ENCODE results near the gene CTNNB1. TPM values are rescaled to one million over a fixed set of nuclear protein-coding genes. Genes with fewer than 3 reads are reported as not detected.
A peak's percentile ranks its signal among the peaks of the same experiment; 100 is the strongest.

The CTNNB1 gene
- total and polyA plus RNA-seq, 9 donors, result 169 to 495 (median 404) TPM

- no peak for TF ChIP-seq POLR2A (IDR thresholded peaks at IDR 0.05)
- no peak for TF ChIP-seq EP300 (IDR thresholded peaks at IDR 0.05)
- no peak for TF ChIP-seq CTCF (IDR thresholded peaks at IDR 0.05)
- Histone ChIP-seq H3K27ac (peak overlapping the region in 1 of 2 donors; percentile 93), H3K4me3 (peak overlapping the region; percentile 89), H3K36me3 (no peaks in the 10 kb centered on the region), H3K9me3 (no peaks in the 10 kb centered on the region), H3K4me1 (ENCODE audit: insufficient read depth) (peaks cover 2% of the 10 kb centered on the region), H3K27me3 (no peaks in the 10 kb centered on the region)
- 0 to 1% (median 0%) methylated on average over 7 of the region's 7 CpGs for WGBS, 3 donors
- no peak for DNase-seq
- intact Hi-C loops (cut with DNase I), result loop anchor here in 2 of 4 donors (5.0 to 10.0 kb wide), 2 partner anchors 616 to 618 kb away; no protein-coding TSS in a partner anchor
These were observed 1.3 kb downstream of the CTNNB1 start for GRCh38 chr3:41200669-41201021.

GRCh38 chr3:41202075-41202833 is 2.9 kb downstream of the CTNNB1 start:
- no peaks in the 10 kb centered on the region for H3K36me3 ChIP-seq
- 7 to 17% (median 8%) methylated on average over 5 of the region's 5 CpGs for WGBS, 3 donors
- H3K9me3 ChIP-seq, result no peaks in the 10 kb centered on the region
- H3K4me1 ChIP-seq (ENCODE audit: insufficient read depth), result peaks cover 2% of the 10 kb centered on the region
- H3K4me3 ChIP-seq, result peak overlapping the region; percentile 89
- H3K27ac ChIP-seq, result no peak overlapping the region
- no peak for TF ChIP-seq POLR2A (IDR thresholded peaks at IDR 0.05)
- TF ChIP-seq EP300 (IDR thresholded peaks at IDR 0.05), result no peak
- TF ChIP-seq CTCF (IDR thresholded peaks at IDR 0.05), result no peak
- H3K27me3 ChIP-seq, result no peaks in the 10 kb centered on the region
- intact Hi-C loops (cut with DNase I), result loop anchor here in 2 of 4 donors (5.0 to 10.0 kb wide), 2 partner anchors 617 to 620 kb away; no protein-coding TSS in a partner anchor
- no peak for DNase-seq

GRCh38 chr3:41202834-41203345 is 3.6 kb downstream of the CTNNB1 start:
- no peaks in the 10 kb centered on the region for H3K36me3 ChIP-seq
- peak overlapping the region; percentile 89 for H3K4me3 ChIP-seq
- TF ChIP-seq EP300 (IDR thresholded peaks at IDR 0.05) (no peak), POLR2A (IDR thresholded peaks at IDR 0.05) (no peak), CTCF (IDR thresholded peaks at IDR 0.05) (peak in 2 of 3 donors; percentile 14 to 30)
- peaks cover 8% of the 10 kb centered on the region for H3K4me1 ChIP-seq (ENCODE audit: insufficient read depth)
- H3K9me3 ChIP-seq, result no peaks in the 10 kb centered on the region
- no peak for DNase-seq
- no peak overlapping the region for H3K27ac ChIP-seq
- no peaks in the 10 kb centered on the region for H3K27me3 ChIP-seq
- intact Hi-C loops (cut with DNase I), result loop anchor here in 2 of 4 donors (5.0 to 10.0 kb wide), 2 partner anchors 618 to 621 kb away; no protein-coding TSS in a partner anchor

GRCh38 chr3:41204369-41204768 is 5.1 kb downstream of the CTNNB1 start:
- Histone ChIP-seq H3K27me3 (no peaks in the 10 kb centered on the region), H3K27ac (no peak overlapping the region), H3K4me3 (peak overlapping the region; percentile 9), H3K36me3 (no peaks in the 10 kb centered on the region), H3K4me1 (ENCODE audit: insufficient read depth) (peaks cover 11% of the 10 kb centered on the region), H3K9me3 (no peaks in the 10 kb centered on the region)
- DNase-seq, result no peak
- 73 to 85% (median 74%) methylated on average over 1 of the region's 1 CpG for WGBS, 3 donors
- TF ChIP-seq EP300 (IDR thresholded peaks at IDR 0.05), result no peak
- TF ChIP-seq POLR2A (IDR thresholded peaks at IDR 0.05), result no peak
- TF ChIP-seq CTCF (IDR thresholded peaks at IDR 0.05), result no peak
- intact Hi-C loops (cut with DNase I), result loop anchor here in 2 of 4 donors (5.0 to 10.0 kb wide), 2 partner anchors 620 to 622 kb away; no protein-coding TSS in a partner anchor

All from ovary (tissue), 9 donors.